Panc1 (cell line): ENCODE measurements around the gene ZFAND2A. TPM values are rescaled to one million over a fixed set of nuclear protein-coding genes. Genes with fewer than 3 reads are reported as not detected.
A peak's percentile ranks its signal among the peaks of the same experiment; 100 is the strongest.

Source experiments
- ATAC-seq: fragments of 200-7000 bp; cut with Tn5 transposase; 2 replicates; pipeline ENCODE4 v1.9.1; 2020; ENCODE audit warnings: mild to moderate bottlenecking, moderate library complexity
- BruUV-seq: library from RNA; stranded (reverse); fragments of 400-500 nt; replicated peaks from 2 replicates; lab custom pipeline; 2021; lab: Mats Ljungman, UMichigan
- CTCF ChIA-PET: fragments of 300-600 bp; sonication (Branson Sonifier 250); formaldehyde crosslinking; loops from one replicate; lab custom pipeline; 2022; ENCODE audit warnings: antibody characterized with exemption; lab: Charles Lee
- POLR2A ChIA-PET: fragments of 300-600 bp; sonication (Branson Sonifier 250); formaldehyde crosslinking; loops from one replicate; lab custom pipeline; 2022; ENCODE audit warnings: antibody characterized with exemption; lab: Charles Lee
- DNase-seq: peaks from one replicate; pipeline ENCODE4 v3.0.0-alpha.2; 2010; ENCODE audit warnings: low read depth, low spot score
- H3K27ac ChIP-seq: 2 replicates; pipeline ENCODE4 v1.5.1; 2011; ENCODE audit warnings: mild to moderate bottlenecking, low read length, inconsistent platforms
- H3K27me3 ChIP-seq: fragments of 200-500 bp; sonication (Bioruptor generic); 2 replicates; pipeline ENCODE4 v1.6.0; 2014; ENCODE audit warnings: low read length, inconsistent platforms; ENCODE audit not compliant: control insufficient read depth, insufficient read depth
- H3K36me3 ChIP-seq: fragments of 200-500 bp; sonication (Bioruptor generic); 2 replicates; pipeline ENCODE4 v1.5.1; 2014; ENCODE audit warnings: inconsistent platforms, mild to moderate bottlenecking, low read length, moderate library complexity; ENCODE audit not compliant: control insufficient read depth, insufficient read depth
- H3K4me1 ChIP-seq: 2 replicates; pipeline ENCODE4 v1.5.1; 2011; ENCODE audit warnings: inconsistent platforms, mild to moderate bottlenecking, low read length, moderate library complexity; ENCODE audit not compliant: control insufficient read depth, insufficient read depth
- H3K4me3 ChIP-seq, 2 experiments: 2 replicates each; pipeline ENCODE4 v1.5.1; 2011 to 2012; ENCODE audit warnings: low read depth in 2 of 2, low read length in 2 of 2, mild to moderate bottlenecking in 2 of 2, inconsistent platforms in 1 of 2, moderate library complexity in 1 of 2
- H3K9me3 ChIP-seq: fragments of 200-500 bp; sonication (Bioruptor generic); 2 replicates; pipeline ENCODE4 v1.5.1; 2014; ENCODE audit warnings: low read depth, mild to moderate bottlenecking, inconsistent platforms, low read length, moderate library complexity; ENCODE audit not compliant: control insufficient read depth, insufficient read depth
- POLR2AphosphoS5 ChIP-seq: IDR thresholded peaks from 2 replicates; pipeline ENCODE4 v1.6.1; 2012; ENCODE audit warnings: mild to moderate bottlenecking, low read depth, low read length, moderate library complexity
- REST ChIP-seq, 2 experiments: IDR thresholded peaks; 2 replicates each; pipeline ENCODE4 v1.6.1; 2011 to 2012; ENCODE audit warnings: low read depth in 2 of 2, control low read depth in 1 of 2, low read length in 1 of 2, mild to moderate bottlenecking in 1 of 2, moderate library complexity in 1 of 2; ENCODE audit not compliant: insufficient read depth in 1 of 2
- SIN3A ChIP-seq: IDR thresholded peaks from 2 replicates; pipeline ENCODE4 v1.6.1; 2012; ENCODE audit warnings: low read depth, mild to moderate bottlenecking, low read length, moderate library complexity, borderline replicate concordance; ENCODE audit not compliant: insufficient read depth
- TCF7L2 ChIP-seq: IDR thresholded peaks from 2 replicates; pipeline ENCODE4 v1.6.1; 2011; ENCODE audit warnings: mild to moderate bottlenecking, low read depth, low read length, inconsistent platforms
- in situ Hi-C: cut with HindIII; loops from 2 replicates; pipeline ENCODE4 v1.10.0; 2016; ENCODE audit warnings: low sequenced_read_pairs, low pct_unique_long_range_greater_than_20kb
- intact Hi-C: fragments of 100-400 bp; cut with micrococcal nuclease; formaldehyde crosslinking; loops from one replicate; pipeline ENCODE4 v1.10.0; 2022; ENCODE audit not compliant: unreplicated experiment
- total RNA-seq: library from RNA; stranded (reverse); gene quantifications from one replicate; pipeline ENCODE4 v1.2.1, GENCODE V29; 2021; ENCODE audit not compliant: unreplicated experiment
- TF ChIP-seq, protein P1 (sequence below): fragments of 450-650 bp; IDR thresholded peaks from 2 replicates; pipeline ENCODE4 v1.5.1; 2017; ENCODE audit warnings: mild to moderate bottlenecking

Gene ZFAND2A
- total RNA-seq, 1 experiment from 2014 or later: 24.1 TPM

DNA sequence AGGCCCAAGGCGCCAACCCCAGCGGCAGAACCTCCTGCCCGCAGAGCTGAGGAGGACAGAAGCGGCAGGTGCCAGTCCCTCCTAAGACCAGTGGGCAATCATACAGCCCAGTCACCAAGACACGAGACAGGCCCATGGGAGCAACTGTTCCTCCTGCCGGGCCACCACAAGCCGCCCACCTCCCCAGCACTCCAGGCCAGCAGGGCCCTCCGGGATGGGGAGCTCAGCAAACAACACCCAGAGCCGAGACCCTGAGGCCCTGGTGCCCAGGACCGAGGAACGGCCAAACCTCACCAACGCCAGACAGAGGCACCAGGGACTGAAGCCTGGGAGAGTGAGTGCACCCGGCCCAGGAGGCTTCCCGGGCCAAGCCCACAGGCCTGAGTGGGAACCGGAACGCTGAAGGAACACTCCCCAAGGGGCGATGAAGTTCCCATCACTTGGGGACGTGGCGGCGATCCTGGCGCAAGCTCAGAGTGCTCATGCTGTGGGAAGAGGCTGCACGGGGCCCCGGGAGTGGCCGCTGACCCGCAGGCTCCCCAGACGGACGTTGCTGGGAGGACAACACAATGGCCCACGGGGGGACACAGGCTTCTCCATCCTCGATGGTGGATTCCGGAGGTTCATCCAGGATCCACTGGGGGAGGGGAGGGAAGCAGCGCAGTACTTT lies 37.0 kb downstream of the ZFAND2A start:
- ATAC-seq (no peak; the same call in 1 of the 2 replicates), DNase-seq (no peak)
- intact Hi-C loops: no loop called here
- Histone ChIP-seq H3K27me3 (no peaks in the 10 kb centered on the region), H3K4me1 (peaks cover 2% of the 10 kb centered on the region; the same call in 1 of the 2 replicates), H3K9me3 (no peaks in the 10 kb centered on the region), H3K4me3 (no peak overlapping the region), H3K27ac (no peak overlapping the region; the same call in 1 of the 2 replicates), H3K36me3 (no peaks in the 10 kb centered on the region)
- POLR2A ChIA-PET: interaction anchor here (0.6 to 1.1 kb wide), 2 partner anchors 16 to 209 kb away, joined by 3 read pairs; no protein-coding TSS in a partner anchor
- in situ Hi-C loops: no loop called here
- BruUV-seq: no TSS peak
- no peak for TF ChIP-seq TCF7L2
- no peak for TF ChIP-seq SIN3A
- TF ChIP-seq POLR2AphosphoS5: no peak
- TF ChIP-seq REST (IDR thresholded peaks at IDR 0.05; ENCODE audit: insufficient read depth in 1 of 2, low read depth in 2 of 2, low read length in 1 of 2): no peak
- TF ChIP-seq, protein P1, sequence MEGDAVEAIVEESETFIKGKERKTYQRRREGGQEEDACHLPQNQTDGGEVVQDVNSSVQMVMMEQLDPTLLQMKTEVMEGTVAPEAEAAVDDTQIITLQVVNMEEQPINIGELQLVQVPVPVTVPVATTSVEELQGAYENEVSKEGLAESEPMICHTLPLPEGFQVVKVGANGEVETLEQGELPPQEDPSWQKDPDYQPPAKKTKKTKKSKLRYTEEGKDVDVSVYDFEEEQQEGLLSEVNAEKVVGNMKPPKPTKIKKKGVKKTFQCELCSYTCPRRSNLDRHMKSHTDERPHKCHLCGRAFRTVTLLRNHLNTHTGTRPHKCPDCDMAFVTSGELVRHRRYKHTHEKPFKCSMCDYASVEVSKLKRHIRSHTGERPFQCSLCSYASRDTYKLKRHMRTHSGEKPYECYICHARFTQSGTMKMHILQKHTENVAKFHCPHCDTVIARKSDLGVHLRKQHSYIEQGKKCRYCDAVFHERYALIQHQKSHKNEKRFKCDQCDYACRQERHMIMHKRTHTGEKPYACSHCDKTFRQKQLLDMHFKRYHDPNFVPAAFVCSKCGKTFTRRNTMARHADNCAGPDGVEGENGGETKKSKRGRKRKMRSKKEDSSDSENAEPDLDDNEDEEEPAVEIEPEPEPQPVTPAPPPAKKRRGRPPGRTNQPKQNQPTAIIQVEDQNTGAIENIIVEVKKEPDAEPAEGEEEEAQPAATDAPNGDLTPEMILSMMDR: no peak
- CTCF ChIA-PET: interaction anchor here (1.3 kb wide), 1 partner anchor 129 kb away, joined by 7 read pairs; no protein-coding TSS in a partner anchor

GRCh38 chr7:1121886-1122831 lies 37.8 kb downstream of the ZFAND2A start:
- no peak for DNase-seq

More at GRCh38 chr7:1121886-1122831, 37.8 kb downstream of the ZFAND2A start:
- no peak for TF ChIP-seq POLR2AphosphoS5
- no peak for TF ChIP-seq SIN3A
- TF ChIP-seq REST (IDR thresholded peaks at IDR 0.05; ENCODE audit: insufficient read depth in 1 of 2, low read depth in 2 of 2, low read length in 1 of 2): no peak
- TF ChIP-seq, protein P1: no peak
- no peak for TF ChIP-seq TCF7L2
- 0 out of 2 replicates have a peak, but pooled peaks have one; percentile 24 for ATAC-seq
- in situ Hi-C loops (no loop called here), intact Hi-C loops (no loop called here)
- Histone ChIP-seq H3K27ac (no peak overlapping the region), H3K4me3 (no peak overlapping the region), H3K36me3 (no peaks in the 10 kb centered on the region), H3K4me1 (peaks cover 2% of the 10 kb centered on the region; the same call in 1 of the 2 replicates), H3K27me3 (no peaks in the 10 kb centered on the region), H3K9me3 (no peaks in the 10 kb centered on the region)
- ChIA-PET POLR2A (interaction anchor here (1.1 kb wide), 1 partner anchor 17 kb away, joined by 3 read pairs; no protein-coding TSS in a partner anchor), CTCF (no interaction called here)
- no TSS peak for BruUV-seq
